GM12878 (cell line): ENCODE measurements around the gene CDC25A. TPM values are rescaled to one million over a fixed set of nuclear protein-coding genes. Genes with fewer than 3 reads are reported as not detected.

Experiments
- ATF7 ChIP-seq: fragments of 450-650 bp; IDR thresholded peaks from 2 replicates; pipeline ENCODE4 v1.6.1; 2016; ENCODE audit warnings: low read depth, mild to moderate bottlenecking
- BHLHE40 ChIP-seq, 2 experiments: fragments of 450-650 bp in 1 of 2; IDR thresholded peaks; 2 replicates each; pipeline ENCODE4 v1.6.1; 2011 to 2017; ENCODE audit warnings: low read depth in 2 of 2, borderline replicate concordance in 1 of 2, improper control_type of control experiment in 1 of 2, low read length in 1 of 2, mild to moderate bottlenecking in 1 of 2
- CHD2 ChIP-seq: IDR thresholded peaks from 2 replicates; pipeline ENCODE4 v1.6.1; 2011; ENCODE audit warnings: low read depth, low read length, improper control_type of control experiment, borderline replicate concordance
- CTCF ChIP-seq, 3 experiments: IDR thresholded peaks in 2 of 3; conservative IDR thresholded peaks in 1 of 3; 2 replicates each; pipeline ENCODE4 v1.5.1; 2011; ENCODE audit warnings: low read depth in 3 of 3, low read length in 3 of 3, mild to moderate bottlenecking in 3 of 3, control low read depth in 2 of 3, moderate library complexity in 2 of 3, inconsistent platforms in 1 of 3, mixed read lengths in 1 of 3; ENCODE audit not compliant: control insufficient read depth in 2 of 3, insufficient read depth in 1 of 3; ENCODE audit errors: extremely low read depth in 1 of 3
- ESRRA ChIP-seq: IDR thresholded peaks from 2 replicates; pipeline ENCODE4 v1.6.1; 2012; ENCODE audit warnings: mild to moderate bottlenecking, low read length, improper control_type of control experiment
- GABPA ChIP-seq: IDR thresholded peaks from 2 replicates; pipeline ENCODE4 v1.6.1; 2014; ENCODE audit warnings: antibody characterized with exemption, low read depth, mild to moderate bottlenecking, inconsistent platforms
- GATAD2B ChIP-seq: fragments of 450-650 bp; conservative IDR thresholded peaks from 2 replicates; pipeline ENCODE4 v1.6.1; 2017; ENCODE audit warnings: low read depth, mild to moderate bottlenecking, moderate library complexity
- MYB ChIP-seq: fragments of 150-350 bp; IDR thresholded peaks from 2 replicates; pipeline ENCODE4 v1.6.1; 2014; ENCODE audit warnings: mild to moderate bottlenecking, low read depth, low read length, borderline replicate concordance
- NBN ChIP-seq: fragments of 450-650 bp; IDR thresholded peaks from 2 replicates; pipeline ENCODE4 v1.6.1; 2016
- NR2C1 ChIP-seq: fragments of 450-650 bp; IDR thresholded peaks from 2 replicates; pipeline ENCODE4 v1.6.1; 2017; ENCODE audit warnings: antibody characterized with exemption, mild to moderate bottlenecking, moderate library complexity
- POU2F2 ChIP-seq: IDR thresholded peaks from 3 replicates; pipeline ENCODE4 v1.6.1; 2011; ENCODE audit warnings: low read depth, mild to moderate bottlenecking, low read length, borderline replicate concordance
- RAD21 ChIP-seq: IDR thresholded peaks from 2 replicates; pipeline ENCODE4 v1.6.1; 2011; ENCODE audit warnings: mild to moderate bottlenecking, low read depth, low read length, moderate library complexity; ENCODE audit not compliant: insufficient read depth
- RCOR1 ChIP-seq: conservative IDR thresholded peaks from 2 replicates; pipeline ENCODE4 v1.6.1; 2012; ENCODE audit warnings: low read depth, low read length, improper control_type of control experiment
- RELA ChIP-seq: fragments of 450-650 bp; IDR thresholded peaks from 2 replicates; pipeline ENCODE4 v1.8.0; 2014; ENCODE audit warnings: borderline replicate concordance; ENCODE audit not compliant: partially characterized antibody
- RELB ChIP-seq: fragments of 450-650 bp; IDR thresholded peaks from 2 replicates; pipeline ENCODE4 v1.6.1; 2017; ENCODE audit warnings: low read depth, mild to moderate bottlenecking, moderate library complexity
- REST ChIP-seq: IDR thresholded peaks from 2 replicates; pipeline ENCODE4 v1.6.1; 2012; ENCODE audit warnings: mild to moderate bottlenecking, low read depth, low read length
- SMC3 ChIP-seq: IDR thresholded peaks from 2 replicates; pipeline ENCODE4 v1.6.1; 2011; ENCODE audit warnings: low read length, improper control_type of control experiment, borderline replicate concordance
- ZNF24 ChIP-seq: fragments of 450-650 bp; IDR thresholded peaks from 2 replicates; pipeline ENCODE4 v1.6.1; 2017; ENCODE audit warnings: antibody characterized with exemption, mild to moderate bottlenecking
- ZZZ3 ChIP-seq: IDR thresholded peaks from 2 replicates; pipeline ENCODE4 v1.6.1; 2011; ENCODE audit warnings: low read depth; ENCODE audit not compliant: control insufficient read depth, insufficient read length
- polyA plus RNA-seq, 11 experiments: library from polyadenylated mRNA; depleted of rRNA in 4 of 11; unstranded in 6 of 11; stranded (reverse) in 5 of 11; fragments of >200 nt; fragmentation: Nextera tagmentation in 4 of 11; fragmentation: Illumina TruSeq in 1 of 11; extraction: Ambion mirVana in 4 of 11; extraction: Trizol in 1 of 11; gene quantifications; 1 replicate in 1 of 11; 2 replicates in 10 of 11; pipeline versions ENCODE4 v1.2.1 to v1.2.3, GENCODE V29; 2011 to 2016; ENCODE audit warnings: inconsistent platforms in 2 of 11, missing spikeins in 2 of 11, low read depth in 1 of 11
- total RNA-seq, 4 experiments: library from RNA; depleted of rRNA in 3 of 4; stranded (reverse); fragments of >200 nt in 3 of 4; fragmentation: Illumina TruSeq in 1 of 4; extraction: Trizol in 1 of 4; gene quantifications; 2 replicates each; pipeline versions ENCODE4 v1.2.1 to v1.2.3, GENCODE V29; 2013 to 2021

The CDC25A gene
- total and polyA plus RNA-seq, 10 of the 15 experiments (the other 5 are each of a cell fraction or from before 2014, with no cell fraction given): 2.9 to 36.6 (median 26.9) TPM

GRCh38 chr3:48232734-48233133 is 44.5 kb upstream of the CDC25A start (continued):
- TF ChIP-seq BHLHE40 (IDR thresholded peaks at IDR 0.05; ENCODE audit: borderline replicate concordance in 1 of 2, low read depth in 2 of 2, low read length in 1 of 2): peak in 1 of 2 experiments; percentile 27; a peak in 1 of 4 replicates
- peak; percentile 68 for TF ChIP-seq RAD21
- TF ChIP-seq GATAD2B: 0 out of 2 replicates have a peak, but pooled peaks have one; percentile 47
- no peak for TF ChIP-seq ZNF24
- TF ChIP-seq ATF7: no peak; the same call in 1 of the 2 replicates
- TF ChIP-seq RELB: 0 out of 2 replicates have a peak, but pooled peaks have one; percentile 23
- TF ChIP-seq ESRRA: no peak
- peak; percentile 65 for TF ChIP-seq SMC3
- TF ChIP-seq RCOR1: no peak
- no peak for TF ChIP-seq GABPA
- TF ChIP-seq RELA: no peak
- TF ChIP-seq NR2C1: no peak
- TF ChIP-seq POU2F2: 0 out of 3 replicates have a peak, but pooled peaks have one; percentile 15
- no peak for TF ChIP-seq ZZZ3
- TF ChIP-seq REST: no peak
- peak; percentile 24; the same call in 1 of the 2 replicates for TF ChIP-seq CHD2
- TF ChIP-seq MYB: no peak
- TF ChIP-seq NBN: 0 out of 2 replicates have a peak, but pooled peaks have one; percentile 47
- peak; percentile 63 to 90 (median 85) for TF ChIP-seq CTCF (IDR thresholded peaks at IDR 0.05 in 2 of 3, conservative IDR thresholded peaks at IDR 0.05 in 1 of 3; ENCODE audit: control insufficient read depth in 2 of 3, extremely low read depth in 1 of 3, insufficient read depth in 1 of 3, low read depth in 3 of 3, low read length in 3 of 3)
